Metanephros (tissue), 1 donor: Measurements from ENCODE around the gene MGAM2. TPM values are rescaled to one million over a fixed set of nuclear protein-coding genes. Genes with fewer than 3 reads are reported as not detected.

Experiments used
- total RNA-seq: library from RNA; depleted of rRNA; stranded (reverse); fragments of >200 nt; gene quantifications from one replicate; pipeline ENCODE4 v1.2.3, GENCODE V29; 2014

Gene MGAM2
- 0.47 TPM for total RNA-seq

DNA sequence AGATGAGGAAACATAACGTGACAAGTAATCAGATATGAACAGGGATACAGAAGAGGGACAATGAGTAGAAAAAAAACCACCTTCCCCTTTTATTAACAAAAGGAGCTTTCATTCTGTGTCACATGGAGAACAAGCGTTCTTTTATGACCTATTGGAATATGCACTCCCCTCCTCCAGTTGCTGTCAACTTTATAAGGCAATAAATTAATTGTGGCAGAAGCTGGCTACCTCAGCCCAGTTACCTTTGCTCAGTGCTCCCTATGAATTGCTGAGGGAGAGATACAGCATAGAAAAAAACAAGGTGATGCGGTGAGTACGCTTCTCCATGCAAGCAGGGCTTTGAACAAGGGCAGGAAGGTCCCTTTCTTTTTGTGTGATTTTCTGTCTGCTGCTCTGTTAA is at the start of gene MGAM2:
MGAM2 (plus strand) TSS at position 220 of the 400 bp plus-strand sequence. CDS start 5,156 bp downstream, outside the sequence.

GRCh38 chr7:142257958-142258357 is 146.4 kb downstream of the MGAM2 start, which contains the start of gene PRSS58:
Gene PRSS58, minus strand, starts transcription at chr7:142258058. Its CDS starts 351 bp downstream, at chr7:142257707.

Other genes starting within 250 kb of the MGAM2 start
- 0.64 TPM for gene OR9A4, start 195.3 kb upstream of the MGAM2 start, total RNA-seq
- 2.3 TPM for gene CLEC5A, start 164.7 kb upstream of the MGAM2 start, total RNA-seq
- gene TAS2R38, start 137.9 kb upstream of the MGAM2 start, total RNA-seq: not detected
- gene MGAM, start 115.8 kb upstream of the MGAM2 start, total RNA-seq: 11.6 TPM
- gene PRSS58, start 146.3 kb downstream of the MGAM2 start, total RNA-seq: not detected